Activated CD4-positive, CD25-positive, alpha-beta regulatory T cell (primary cell): ENCODE results near the gene SLC29A1.

ENCODE experiments used
- DNase-seq, 4 experiments: peaks; one replicate each; lab custom pipeline; 2025; lab: John Stamatoyannopoulos, UW

SLC29A1 gene

GRCh38 chr6:44268095-44268628 lies 44.8 kb downstream of the SLC29A1 start:
- DNase-seq, result peak in 3 of 4 experiments; percentile 29 to 38 (median 37)

DNA sequence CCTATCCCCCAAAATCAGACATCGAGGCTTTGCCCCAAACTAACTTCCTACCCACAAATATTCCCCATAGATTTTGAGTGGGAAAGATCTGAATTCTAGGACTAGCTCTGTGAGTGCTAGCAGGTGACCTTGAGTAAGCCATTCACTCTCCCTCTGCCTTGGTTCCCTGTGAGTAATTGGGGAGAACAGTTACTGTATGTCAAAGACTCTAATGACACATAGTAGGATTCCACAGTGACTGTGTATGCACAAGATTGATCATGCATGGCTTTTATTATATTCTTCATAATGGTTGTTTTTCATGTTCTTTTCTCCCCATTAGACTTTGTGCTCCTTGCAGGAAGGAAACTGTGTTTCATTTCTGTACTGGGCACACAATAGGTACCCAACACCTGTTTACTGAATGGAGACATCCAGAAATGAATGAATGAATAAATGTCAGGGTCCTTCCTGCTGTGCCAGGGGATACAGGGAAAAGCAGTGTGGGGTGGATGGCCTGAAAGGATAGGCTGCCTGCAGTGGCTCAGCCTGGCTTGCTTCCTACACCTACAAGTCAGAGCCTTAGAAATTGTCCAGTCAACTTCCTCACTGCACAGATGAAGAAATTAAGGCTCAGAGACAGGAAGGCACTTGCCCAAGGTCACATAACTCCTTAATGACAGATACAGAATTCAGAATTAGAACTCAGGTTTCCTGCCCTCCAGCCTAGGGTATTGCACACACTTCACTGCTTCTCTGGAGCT lies 46.0 kb downstream of the SLC29A1 start:
- DNase-seq, result no peak

DNA sequence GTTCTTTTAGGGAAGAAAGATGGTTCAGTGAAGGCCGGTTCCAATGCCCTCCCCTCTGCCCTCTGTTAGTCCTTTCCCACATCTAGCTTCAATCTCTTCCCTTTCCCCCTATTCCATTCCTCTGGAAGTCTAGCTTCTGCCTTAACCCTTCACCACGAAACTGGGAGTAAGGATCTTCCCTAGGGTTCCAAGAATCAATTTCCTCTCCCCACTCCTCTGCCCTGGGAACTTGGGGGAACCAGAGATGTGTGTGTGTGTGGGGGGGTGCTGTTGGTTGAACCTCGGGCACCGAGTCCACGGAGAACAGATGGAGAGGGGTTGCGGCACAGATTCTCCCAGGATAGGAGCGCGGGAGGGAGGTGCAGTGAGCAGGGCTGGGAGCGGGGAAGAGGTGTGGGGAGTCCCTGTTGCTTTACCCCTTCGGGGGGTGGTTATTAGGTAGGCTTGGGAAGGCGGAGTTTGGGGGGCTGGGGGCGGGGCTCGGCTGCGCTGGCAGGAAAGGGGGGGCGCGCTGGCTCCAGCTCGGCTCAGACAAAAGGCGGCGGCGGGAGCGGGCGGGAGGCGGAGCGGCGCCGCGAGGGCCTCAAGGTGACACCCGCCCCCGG lies 46.6 kb downstream of the SLC29A1 start, which contains the start of gene TMEM151B:
TMEM151B (plus strand) TSS at position 530 of the 605 bp plus-strand sequence. CDS start 293 bp downstream, outside the sequence.
- DNase-seq, result no peak

DNA sequence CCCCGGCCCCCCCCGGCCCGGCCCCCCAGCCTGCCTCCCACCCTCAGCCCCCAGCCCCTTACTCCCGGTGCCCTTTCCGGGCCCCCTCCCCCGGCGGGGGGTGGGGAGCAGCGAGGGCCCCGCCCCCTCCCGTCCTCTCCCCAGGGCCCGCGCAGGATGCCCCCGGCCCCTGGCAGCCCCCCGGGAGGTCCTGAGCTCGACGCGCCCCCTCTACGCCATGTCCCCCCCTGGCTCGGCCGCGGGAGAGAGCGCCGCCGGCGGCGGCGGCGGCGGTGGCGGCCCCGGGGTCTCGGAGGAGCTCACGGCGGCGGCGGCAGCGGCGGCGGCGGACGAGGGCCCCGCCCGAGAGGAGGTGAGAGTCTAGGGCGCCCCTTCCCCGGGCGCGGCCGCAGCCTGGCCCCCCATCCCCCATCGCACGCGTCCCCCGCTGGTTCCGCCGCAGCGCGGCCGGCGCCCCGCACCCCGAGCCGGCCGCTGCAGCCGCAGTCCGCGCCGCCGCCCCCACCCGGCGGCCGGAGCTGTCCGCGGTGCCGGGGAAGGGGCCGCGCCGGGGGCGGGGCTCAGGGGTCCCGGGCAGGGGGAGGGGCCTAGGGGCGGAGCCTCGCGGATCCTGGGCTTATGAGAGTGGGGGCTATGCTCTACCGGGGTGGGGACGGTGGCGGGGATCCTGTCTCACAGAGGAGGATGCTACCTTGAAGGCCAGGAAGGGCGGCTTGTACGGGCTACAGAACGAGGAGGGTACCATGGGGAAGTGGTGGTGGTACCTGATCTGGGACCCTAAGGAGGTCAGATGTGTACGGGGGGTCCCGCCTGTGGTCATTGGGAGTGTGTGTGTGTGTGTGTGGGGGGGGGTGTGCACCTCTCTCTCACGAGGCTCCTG lies 47.4 kb downstream of the SLC29A1 start:
- no peak for DNase-seq

GRCh38 chr6:44271406-44271723 lies 48.0 kb downstream of the SLC29A1 start:
- DNase-seq, result no peak

- no peak for DNase-seq
Observed at GRCh38 chr6:44271914-44272313, 48.5 kb downstream of the SLC29A1 start.

GRCh38 chr6:44272529-44272928 lies 49.1 kb downstream of the SLC29A1 start:
- DNase-seq, result no peak

DNA sequence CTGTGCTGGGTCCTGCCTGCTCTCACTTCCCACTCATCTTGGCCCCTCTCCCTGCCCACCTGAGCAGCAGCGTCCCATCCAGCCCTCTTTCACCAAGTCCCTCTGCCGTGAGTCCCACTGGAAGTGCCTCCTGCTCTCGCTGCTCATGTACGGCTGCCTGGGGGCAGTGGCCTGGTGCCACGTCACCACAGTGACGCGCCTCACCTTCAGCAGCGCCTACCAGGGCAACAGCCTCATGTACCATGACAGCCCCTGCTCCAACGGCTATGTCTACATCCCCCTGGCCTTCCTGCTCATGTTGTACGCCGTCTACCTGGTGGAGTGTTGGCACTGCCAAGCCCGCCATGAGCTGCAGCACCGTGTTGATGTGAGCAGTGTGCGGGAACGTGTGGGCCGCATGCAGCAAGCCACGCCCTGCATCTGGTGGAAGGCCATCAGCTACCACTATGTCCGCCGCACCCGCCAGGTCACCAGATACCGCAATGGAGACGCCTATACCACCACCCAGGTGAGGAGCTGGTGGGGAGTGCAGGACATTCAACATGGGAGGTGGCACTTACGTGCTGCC lies 49.7 kb downstream of the SLC29A1 start:
- DNase-seq, result no peak

DNA sequence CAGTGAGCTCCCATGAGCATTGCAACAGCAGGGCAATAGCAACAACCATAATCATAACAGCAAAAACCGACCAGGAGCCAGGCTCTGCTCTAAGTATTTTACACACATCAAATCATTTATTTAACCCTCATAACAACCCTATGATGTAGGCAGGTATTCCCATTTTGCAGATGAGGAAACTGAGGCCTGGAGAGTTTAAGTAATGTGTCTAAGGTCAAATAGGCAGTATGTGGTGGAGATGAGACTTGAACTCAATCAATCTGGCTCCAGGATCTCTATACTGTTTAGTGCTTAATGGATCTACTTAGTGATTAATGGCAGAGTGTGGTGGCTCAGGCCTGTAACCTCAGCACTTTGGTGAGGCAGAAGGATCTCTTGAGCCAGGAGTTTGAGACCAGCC lies 50.2 kb downstream of the SLC29A1 start:
- DNase-seq, result no peak

DNA sequence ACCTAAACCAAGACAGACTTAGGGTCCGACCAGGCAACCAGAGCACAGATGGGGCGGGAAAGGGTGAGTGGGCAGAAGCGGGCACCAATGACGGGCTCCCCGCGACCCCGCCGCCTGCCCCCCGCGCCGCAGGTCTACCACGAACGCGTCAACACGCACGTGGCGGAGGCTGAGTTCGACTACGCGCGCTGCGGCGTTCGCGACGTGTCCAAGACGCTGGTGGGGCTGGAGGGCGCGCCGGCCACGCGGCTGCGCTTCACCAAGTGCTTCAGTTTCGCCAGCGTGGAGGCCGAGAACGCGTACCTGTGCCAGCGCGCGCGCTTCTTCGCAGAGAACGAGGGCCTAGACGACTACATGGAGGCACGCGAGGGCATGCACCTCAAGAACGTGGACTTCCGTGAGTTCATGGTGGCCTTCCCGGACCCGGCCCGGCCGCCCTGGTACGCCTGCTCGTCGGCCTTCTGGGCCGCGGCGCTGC lies 51.9 kb downstream of the SLC29A1 start:
- no peak for DNase-seq

DNA sequence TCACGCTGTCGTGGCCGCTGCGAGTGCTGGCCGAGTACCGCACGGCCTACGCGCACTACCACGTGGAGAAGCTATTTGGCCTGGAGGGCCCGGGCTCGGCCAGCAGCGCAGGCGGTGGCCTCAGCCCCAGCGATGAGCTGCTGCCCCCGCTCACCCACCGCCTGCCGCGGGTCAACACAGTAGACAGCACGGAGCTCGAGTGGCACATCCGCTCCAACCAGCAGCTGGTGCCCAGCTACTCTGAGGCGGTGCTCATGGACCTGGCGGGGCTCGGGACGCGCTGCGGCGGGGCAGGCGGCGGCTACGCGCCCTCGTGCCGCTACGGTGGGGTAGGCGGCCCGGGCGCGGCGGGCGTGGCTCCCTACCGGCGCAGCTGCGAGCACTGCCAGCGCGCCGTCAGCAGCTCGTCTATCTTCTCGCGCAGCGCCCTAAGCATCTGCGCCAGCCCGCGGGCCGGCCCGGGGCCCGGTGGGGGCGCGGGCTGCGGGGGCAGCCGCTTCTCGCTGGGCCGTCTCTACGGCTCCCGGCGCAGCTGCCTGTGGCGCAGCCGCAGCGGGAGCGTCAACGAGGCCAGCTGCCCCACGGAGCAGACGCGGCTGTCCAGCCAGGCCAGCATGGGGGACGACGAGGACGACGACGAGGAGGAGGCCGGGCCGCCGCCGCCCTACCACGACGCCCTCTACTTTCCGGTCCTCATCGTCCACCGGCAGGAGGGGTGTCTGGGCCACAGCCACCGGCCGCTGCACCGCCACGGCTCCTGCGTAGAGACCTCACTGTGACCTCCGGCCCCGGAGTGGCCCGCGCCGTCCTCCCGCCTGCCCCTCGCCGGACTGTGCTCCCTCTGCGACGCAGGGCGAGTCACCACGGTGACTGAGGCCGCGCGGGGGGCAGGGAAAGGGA lies 52.6 kb downstream of the SLC29A1 start:
- DNase-seq, result no peak

DNA sequence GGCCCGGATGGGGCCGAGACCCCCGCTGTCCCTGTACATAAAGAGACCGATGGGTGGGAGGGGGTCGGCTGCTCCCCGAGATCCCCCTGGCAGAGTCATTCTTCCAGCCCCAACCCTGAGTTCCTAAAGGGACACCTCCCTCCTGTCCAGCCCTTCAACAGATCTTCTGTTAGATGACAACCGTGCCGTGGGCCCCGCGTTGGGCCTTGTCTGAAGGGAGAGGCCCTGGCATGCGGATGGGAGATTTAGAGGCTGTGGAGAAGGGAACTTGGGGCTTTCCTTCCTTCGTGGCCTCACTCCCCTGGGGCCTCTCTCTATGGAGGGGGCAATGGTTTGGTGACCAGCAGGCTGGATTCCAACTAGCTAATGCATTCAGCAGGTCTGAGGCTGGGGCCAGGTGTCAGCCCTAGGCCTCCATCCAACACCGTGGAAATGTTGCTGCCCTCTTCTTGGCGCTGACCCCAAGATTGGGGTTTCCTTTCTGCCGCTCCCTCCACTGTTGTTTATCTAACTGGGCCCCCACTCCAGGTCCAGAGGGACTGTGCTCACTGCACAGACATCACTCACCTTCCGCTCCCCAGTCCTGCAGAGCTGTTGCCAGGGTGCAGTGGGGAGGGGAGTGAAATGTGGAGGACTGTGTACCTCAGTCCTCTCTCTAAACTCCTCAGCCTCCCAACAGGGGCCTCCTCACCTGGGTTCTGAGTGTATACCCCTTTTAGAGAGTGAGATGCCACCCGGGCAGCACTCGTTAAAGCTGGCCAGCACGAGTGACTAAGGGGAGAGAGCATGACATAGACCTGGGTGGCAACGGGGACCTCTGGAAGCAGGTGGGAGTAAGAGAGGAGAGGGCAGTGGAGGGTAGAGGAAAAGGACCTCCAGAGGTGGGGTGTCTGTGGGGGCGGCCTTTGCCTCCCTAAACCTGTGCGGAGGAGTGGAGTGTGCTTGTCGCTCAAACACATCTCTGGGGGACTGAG lies 53.6 kb downstream of the SLC29A1 start:
- DNase-seq, result no peak

- DNase-seq, result no peak
Observed at GRCh38 chr6:44277763-44278162, 54.4 kb downstream of the SLC29A1 start.

DNA sequence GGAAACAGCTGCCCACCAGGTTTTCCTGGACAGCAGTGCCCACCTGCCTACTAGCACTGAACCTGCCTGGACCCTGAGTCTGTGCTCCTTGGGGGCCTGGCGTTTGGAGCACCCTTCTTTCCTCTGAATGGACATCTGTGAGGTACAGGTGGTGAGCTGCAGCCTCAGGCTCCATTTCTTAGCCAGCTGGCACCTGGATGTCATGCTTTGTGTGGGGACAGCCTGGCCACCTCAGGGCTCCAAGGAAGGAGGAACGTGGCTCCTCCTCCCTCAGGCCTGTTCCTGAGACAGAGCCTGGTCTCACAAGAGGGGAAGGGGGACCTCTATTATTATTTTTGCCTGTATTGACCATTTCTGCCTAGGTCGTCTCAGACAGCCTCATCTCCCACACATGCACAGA lies 54.9 kb downstream of the SLC29A1 start:
- DNase-seq, result no peak

- DNase-seq, result no peak
Observed at GRCh38 chr6:44278774-44279697, 55.6 kb downstream of the SLC29A1 start.
